ENCODE measurements around the gene TPST1. TPM values are rescaled to one million over a fixed set of nuclear protein-coding genes. Genes with fewer than 3 reads are reported as not detected.

TPST1 gene
- total RNA-seq, 1 experiment from 2014 or later, result 15.9 TPM

- H2BK5ac ChIP-seq (ENCODE audit: insufficient read length, low read length), result no peak overlapping the region
- TF ChIP-seq CTCF (conservative IDR thresholded peaks at IDR 0.05), result no peak
- no CpG with 5 or more reads among the region's 5 CpGs for WGBS (ENCODE audit: extremely low coverage, insufficient read length, low lambda C conversion rate)
- no peak overlapping the region for H3K27ac ChIP-seq (ENCODE audit: insufficient read length, low read depth, low read length)
- no peaks in the 10 kb centered on the region for H3K27me3 ChIP-seq (ENCODE audit: insufficient read depth, low read length)
- no peak overlapping the region for H3K23ac ChIP-seq (ENCODE audit: insufficient read length, low read depth, low read length)
- H3K9me3 ChIP-seq (ENCODE audit: control insufficient read depth, low read depth, low read length), result no peaks in the 10 kb centered on the region
- H3K79me2 ChIP-seq (ENCODE audit: insufficient read depth, low read length), result no peaks in the 10 kb centered on the region
- no peak overlapping the region for H3K4me2 ChIP-seq (ENCODE audit: insufficient read depth, insufficient read length, low read length)
- H2BK12ac ChIP-seq (ENCODE audit: insufficient read length, low read depth, low read length), result no peak overlapping the region
- no peak overlapping the region for H3K4ac ChIP-seq (ENCODE audit: low read depth, low read length)
- H3K27me3 Mint-ChIP-seq (ENCODE audit: low read depth), result peaks cover 1% of the 10 kb centered on the region
- no peak overlapping the region for H3K27ac Mint-ChIP-seq
- peaks cover 0 to 7% (median 3%) of the 10 kb centered on the region in 3 experiments; a peak in 2 of 7 replicates for H3K36me3 Mint-ChIP-seq (ENCODE audit: insufficient read depth in 1 of 3, low read depth in 3 of 3)
- no peak overlapping the region for H3K56ac ChIP-seq (ENCODE audit: insufficient read length, low read depth, low read length)
- H4K20me1 ChIP-seq (ENCODE audit: control insufficient read depth, insufficient read depth, insufficient read length), result no peaks in the 10 kb centered on the region
- no peaks in the 10 kb centered on the region for H3K23me2 ChIP-seq (ENCODE audit: insufficient read length, low read depth, low read length, poor library complexity, severe bottlenecking)
- H2BK120ac ChIP-seq (ENCODE audit: low read depth, low read length, poor library complexity, severe bottlenecking), result no peak overlapping the region
- no peak overlapping the region for H4K5ac ChIP-seq (ENCODE audit: insufficient read length, low read depth, low read length)
- DNase-seq, result no peak
- H2BK15ac ChIP-seq (ENCODE audit: low read depth, low read length), result no peak overlapping the region
- no peaks in the 10 kb centered on the region for H3K79me1 ChIP-seq (ENCODE audit: insufficient read depth, low read depth, low read length, poor library complexity, severe bottlenecking)
- no peak overlapping the region for H3K9ac ChIP-seq (ENCODE audit: extremely low read depth, insufficient read length, low read length)
- no peak overlapping the region for H2AFZ ChIP-seq (ENCODE audit: low read length)
- H3K4me1 ChIP-seq (ENCODE audit: insufficient read depth, low read length), result no peaks in the 10 kb centered on the region; the same call in 1 of the 2 replicates
- H4K91ac ChIP-seq (ENCODE audit: insufficient read length, low read depth, low read length), result no peak overlapping the region
- no peak overlapping the region for H4K8ac ChIP-seq (replicated peaks; ENCODE audit: insufficient read length, low read depth, low read length)
- H3K9me3 Mint-ChIP-seq, result no peaks in the 10 kb centered on the region
- peaks cover under 1 to 3% of the 10 kb centered on the region in 2 experiments for H3K4me1 Mint-ChIP-seq
- H3K18ac ChIP-seq (ENCODE audit: insufficient read length, low read depth, low read length), result no peak overlapping the region
- H2BK20ac ChIP-seq (ENCODE audit: low read depth, low read length, poor library complexity, severe bottlenecking), result no peak overlapping the region
- no peak overlapping the region for H3T11ph ChIP-seq (ENCODE audit: low read length)
- H3K4me3 Mint-ChIP-seq, result no peak overlapping the region; a peak in 1 of 5 replicates
- H3K14ac ChIP-seq (ENCODE audit: insufficient read depth, low read length), result no peak overlapping the region
- no peak overlapping the region for H2AK5ac ChIP-seq (ENCODE audit: insufficient read length, low read length)
These were observed 6.3 kb downstream of the TPST1 start for GRCh38 chr7:66211429-66211828.
